ENCODE data around the gene EPB42.
"Not testable (repeated sequence)": the region's sequence is repeated elsewhere in the genome, so short reads cannot be mapped to it uniquely, and the experiment has no call there.

Gene EPB42

DNA sequence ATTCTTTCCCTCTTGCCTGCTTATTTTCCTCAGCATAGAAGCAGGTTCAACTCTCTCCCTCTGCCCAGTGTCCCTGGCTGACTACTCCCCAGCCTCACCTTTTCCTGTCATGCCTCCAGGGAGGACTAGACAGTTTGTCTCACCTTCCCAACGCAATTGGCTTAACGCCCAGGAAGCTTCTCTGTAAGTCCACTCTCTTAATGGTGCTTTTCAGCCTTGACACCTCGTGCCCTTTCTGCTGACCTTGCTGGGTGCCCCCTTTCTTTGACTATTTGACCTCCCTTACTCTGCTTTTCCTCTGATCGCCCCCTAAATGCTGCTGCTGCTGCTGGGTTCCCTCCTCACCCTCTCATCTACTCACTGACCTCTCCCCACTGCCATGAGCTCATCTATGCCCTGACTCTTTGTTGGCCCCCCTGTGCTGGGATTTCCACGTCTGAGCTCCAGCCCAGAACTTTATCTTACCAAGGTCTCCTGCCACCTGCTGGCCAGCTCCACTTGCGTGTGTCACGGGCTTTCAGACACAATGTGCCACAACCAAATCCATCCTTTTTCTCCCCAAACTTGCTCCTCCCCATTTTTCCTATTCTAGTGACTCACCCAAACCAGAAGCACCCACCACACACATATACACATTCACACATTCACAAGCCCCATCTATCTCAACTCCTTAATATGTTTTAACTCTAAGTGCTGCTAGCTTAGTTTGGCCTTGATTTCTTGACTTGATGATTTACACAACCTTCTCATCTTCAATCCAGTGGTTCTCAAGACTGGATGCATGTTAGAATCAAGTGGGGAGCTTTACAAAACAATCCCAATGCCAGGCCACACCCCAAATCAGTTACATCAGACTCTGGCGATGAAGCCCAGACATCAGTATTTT lies 16.6 kb downstream of the EPB42 start:
- Histone ChIP-seq H3K27me3 (ENCODE audit: control insufficient read depth in 1 of 2, insufficient read depth in 2 of 2, low read length in 2 of 2) (no peaks in the 10 kb centered on the region), H3K9ac (ENCODE audit: low read depth in 1 of 2, low read length in 2 of 2) (no peak overlapping the region)

GRCh38 chr15:43199945-43200488 lies 20.8 kb downstream of the EPB42 start:
- H3K4me3 ChIP-seq (ENCODE audit: low read depth in 1 of 2, low read length in 2 of 2): no peak overlapping the region
- H3K9me3 ChIP-seq (ENCODE audit: control insufficient read depth in 1 of 2, low read length in 2 of 2): no peaks in the 10 kb centered on the region
- H3K27me3 ChIP-seq (ENCODE audit: control insufficient read depth in 1 of 2, insufficient read depth in 2 of 2, low read length in 2 of 2): no peaks in the 10 kb centered on the region
- H3K4me1 ChIP-seq (ENCODE audit: control insufficient read depth in 1 of 2, insufficient read depth in 2 of 2, low read length in 2 of 2): no peaks in the 10 kb centered on the region
- H3K36me3 ChIP-seq (ENCODE audit: control insufficient read depth in 1 of 2, insufficient read depth in 2 of 2, low read length in 2 of 2): peaks cover 17 to 22% of the 10 kb centered on the region in 2 donors
- no peak overlapping the region for H3K27ac ChIP-seq (ENCODE audit: low read depth, low read length)
- no peak overlapping the region for H3K9ac ChIP-seq (ENCODE audit: low read depth in 1 of 2, low read length in 2 of 2)

More for the DNA sequence above, 16.6 kb downstream of the EPB42 start:
- H3K36me3 ChIP-seq (ENCODE audit: control insufficient read depth in 1 of 2, insufficient read depth in 2 of 2, low read length in 2 of 2): no peaks in the 10 kb centered on the region
- H3K4me1 ChIP-seq (ENCODE audit: control insufficient read depth in 1 of 2, insufficient read depth in 2 of 2, low read length in 2 of 2): no peaks in the 10 kb centered on the region
- no peaks in the 10 kb centered on the region for H3K9me3 ChIP-seq (ENCODE audit: control insufficient read depth in 1 of 2, low read length in 2 of 2)
- H3K4me3 ChIP-seq (ENCODE audit: low read depth in 1 of 2, low read length in 2 of 2): no peak overlapping the region
- H3K27ac ChIP-seq (ENCODE audit: low read depth, low read length): no peak overlapping the region

DNA sequence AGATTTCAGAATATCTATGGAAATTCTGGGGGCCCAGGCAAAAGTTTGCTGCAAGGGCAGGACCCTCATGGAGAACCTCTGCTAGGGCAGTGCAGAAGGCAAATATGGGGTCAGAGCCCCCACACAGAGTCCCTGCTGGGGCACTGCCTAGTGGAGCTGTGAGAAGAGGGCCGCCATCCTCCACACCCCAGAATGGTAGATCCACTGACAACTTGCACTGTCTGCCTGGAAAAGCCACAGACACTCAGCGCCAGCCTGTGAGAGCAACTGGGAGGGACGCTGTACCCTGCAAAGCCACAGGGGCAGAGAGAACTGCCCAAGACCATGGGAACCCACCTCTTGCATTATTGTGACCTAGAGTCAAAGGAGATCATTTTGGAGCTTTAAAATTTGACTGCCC lies 21.8 kb downstream of the EPB42 start:
- no peak overlapping the region for H3K4me3 ChIP-seq (ENCODE audit: low read depth in 1 of 2, low read length in 2 of 2)
- H3K9ac ChIP-seq (ENCODE audit: low read depth in 1 of 2, low read length in 2 of 2): no peak overlapping the region
- peaks cover 26 to 31% of the 10 kb centered on the region in 2 donors for H3K36me3 ChIP-seq (ENCODE audit: control insufficient read depth in 1 of 2, insufficient read depth in 2 of 2, low read length in 2 of 2)
- no peaks in the 10 kb centered on the region for H3K27me3 ChIP-seq (ENCODE audit: control insufficient read depth in 1 of 2, insufficient read depth in 2 of 2, low read length in 2 of 2)
- H3K9me3 ChIP-seq (ENCODE audit: control insufficient read depth in 1 of 2, low read length in 2 of 2): no peaks in the 10 kb centered on the region
- no peak overlapping the region for H3K27ac ChIP-seq (ENCODE audit: low read depth, low read length)
- no peaks in the 10 kb centered on the region for H3K4me1 ChIP-seq (ENCODE audit: control insufficient read depth in 1 of 2, insufficient read depth in 2 of 2, low read length in 2 of 2)

- not testable (repeated sequence) for H3K27me3 ChIP-seq (ENCODE audit: control insufficient read depth in 1 of 2, insufficient read depth in 2 of 2, low read length in 2 of 2); H3K4me1 ChIP-seq (ENCODE audit: control insufficient read depth in 1 of 2, insufficient read depth in 2 of 2, low read length in 2 of 2); H3K9me3 ChIP-seq (ENCODE audit: control insufficient read depth in 1 of 2, low read length in 2 of 2); H3K9ac ChIP-seq (ENCODE audit: low read depth in 1 of 2, low read length in 2 of 2); H3K4me3 ChIP-seq (ENCODE audit: low read depth in 1 of 2, low read length in 2 of 2); H3K27ac ChIP-seq (ENCODE audit: low read depth, low read length)
- peaks cover 26 to 34% of the 10 kb centered on the region in 2 donors for H3K36me3 ChIP-seq (ENCODE audit: control insufficient read depth in 1 of 2, insufficient read depth in 2 of 2, low read length in 2 of 2)
Observed at GRCh38 chr15:43198556-43198955, 22.3 kb downstream of the EPB42 start.

DNA sequence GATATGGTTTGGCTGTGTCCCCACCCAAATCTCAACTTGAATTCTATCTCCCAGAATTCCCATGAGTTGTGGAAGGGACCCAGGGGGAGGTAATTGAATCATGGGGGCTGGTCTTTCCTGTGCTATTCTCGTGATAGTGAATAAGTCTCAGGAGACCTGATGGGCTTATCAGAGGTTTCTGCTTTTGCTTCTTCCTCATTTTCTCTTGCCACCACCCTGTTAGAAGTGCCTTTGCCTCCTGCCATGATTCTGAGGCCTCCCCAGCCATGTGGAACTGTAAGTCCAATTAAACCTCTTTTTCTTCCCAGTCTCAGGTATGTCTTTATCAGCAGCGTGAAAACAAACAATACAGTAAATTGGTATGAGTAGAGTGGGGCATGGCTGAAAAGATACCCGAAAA lies 23.0 kb downstream of the EPB42 start:
- H3K27me3 ChIP-seq (ENCODE audit: control insufficient read depth in 1 of 2, insufficient read depth in 2 of 2, low read length in 2 of 2); H3K4me3 ChIP-seq (ENCODE audit: low read depth in 1 of 2, low read length in 2 of 2); H3K27ac ChIP-seq (ENCODE audit: low read depth, low read length); H3K9ac ChIP-seq (ENCODE audit: low read depth in 1 of 2, low read length in 2 of 2); H3K9me3 ChIP-seq (ENCODE audit: control insufficient read depth in 1 of 2, low read length in 2 of 2); H3K4me1 ChIP-seq (ENCODE audit: control insufficient read depth in 1 of 2, insufficient read depth in 2 of 2, low read length in 2 of 2): not testable (repeated sequence)
- H3K36me3 ChIP-seq (ENCODE audit: control insufficient read depth in 1 of 2, insufficient read depth in 2 of 2, low read length in 2 of 2): peaks cover 28 to 41% of the 10 kb centered on the region in 2 donors

DNA sequence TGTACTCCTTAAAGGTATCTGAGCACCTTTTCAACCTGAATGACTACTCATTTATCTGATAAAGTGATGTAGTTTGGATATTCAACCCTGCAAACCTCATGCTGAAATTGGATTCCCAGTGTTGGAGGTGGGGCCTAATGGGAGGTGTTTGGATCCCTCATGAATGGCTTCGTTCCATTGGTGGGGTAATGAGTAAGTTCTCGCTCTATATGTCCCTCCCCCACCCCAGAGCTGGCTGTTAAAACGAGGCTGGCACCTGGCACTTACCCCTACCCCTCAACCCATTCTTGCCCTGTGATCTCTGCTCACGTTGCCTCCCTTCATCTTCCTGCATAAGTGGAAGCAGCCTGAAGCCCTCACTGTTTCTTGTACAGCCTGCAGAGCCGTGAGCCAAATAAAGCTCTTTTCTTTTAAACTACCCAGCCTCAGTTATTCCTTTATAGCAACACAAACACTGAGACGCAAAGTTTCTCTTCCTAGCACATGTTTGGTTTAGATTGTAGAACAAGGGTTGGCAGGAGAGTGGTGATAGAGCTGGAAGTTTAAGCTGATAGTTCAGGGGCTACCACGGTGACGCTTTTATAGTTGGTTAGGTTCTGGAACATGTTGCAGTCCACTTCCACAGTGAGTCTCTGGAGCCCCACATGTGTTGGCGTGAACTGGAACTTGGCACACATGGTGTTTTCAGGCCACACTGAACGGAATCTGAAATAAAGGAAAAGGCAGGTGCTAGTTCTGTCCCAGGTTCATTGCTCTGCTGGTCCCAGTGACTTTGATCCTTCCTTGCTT lies 23.9 kb downstream of the EPB42 start:
- Histone ChIP-seq H3K27ac (ENCODE audit: low read depth, low read length) (no peak overlapping the region), H3K27me3 (ENCODE audit: control insufficient read depth in 1 of 2, insufficient read depth in 2 of 2, low read length in 2 of 2) (no peaks in the 10 kb centered on the region), H3K36me3 (ENCODE audit: control insufficient read depth in 1 of 2, insufficient read depth in 2 of 2, low read length in 2 of 2) (peaks cover 36 to 49% of the 10 kb centered on the region in 2 donors)

DNA sequence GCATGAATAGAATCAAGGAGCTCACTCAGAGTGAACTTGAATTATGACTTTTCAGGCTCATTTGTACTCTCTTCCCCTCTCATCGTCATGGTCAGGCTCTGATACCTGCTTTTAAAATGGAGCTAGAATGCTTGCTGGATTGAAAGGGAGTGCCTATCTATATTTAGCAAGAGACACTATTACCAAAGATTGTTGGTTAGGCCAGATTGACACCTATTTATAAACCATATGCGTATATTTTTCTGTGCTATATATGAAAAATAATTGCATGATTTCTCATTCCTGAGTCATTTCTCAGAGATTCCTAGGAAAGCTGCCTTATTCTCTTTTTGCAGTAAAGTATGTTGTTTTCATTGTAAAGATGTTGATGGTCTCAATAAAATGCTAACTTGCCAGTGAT lies 26.0 kb downstream of the EPB42 start:
- no peaks in the 10 kb centered on the region for H3K4me1 ChIP-seq (ENCODE audit: control insufficient read depth in 1 of 2, insufficient read depth in 2 of 2, low read length in 2 of 2)
- H3K27ac ChIP-seq (ENCODE audit: low read depth, low read length): no peak overlapping the region
- no peaks in the 10 kb centered on the region for H3K27me3 ChIP-seq (ENCODE audit: control insufficient read depth in 1 of 2, insufficient read depth in 2 of 2, low read length in 2 of 2)
- H3K4me3 ChIP-seq (ENCODE audit: low read depth in 1 of 2, low read length in 2 of 2): no peak overlapping the region
- H3K9ac ChIP-seq (ENCODE audit: low read depth in 1 of 2, low read length in 2 of 2): no peak overlapping the region
- H3K36me3 ChIP-seq (ENCODE audit: control insufficient read depth in 1 of 2, insufficient read depth in 2 of 2, low read length in 2 of 2): peaks cover 50 to 71% of the 10 kb centered on the region in 2 donors
- H3K9me3 ChIP-seq (ENCODE audit: control insufficient read depth in 1 of 2, low read length in 2 of 2): no peaks in the 10 kb centered on the region

More for the DNA sequence above, 23.9 kb downstream of the EPB42 start:
- no peaks in the 10 kb centered on the region for H3K9me3 ChIP-seq (ENCODE audit: control insufficient read depth in 1 of 2, low read length in 2 of 2)
- H3K4me3 ChIP-seq (ENCODE audit: low read depth in 1 of 2, low read length in 2 of 2): no peak overlapping the region
- H3K4me1 ChIP-seq (ENCODE audit: control insufficient read depth in 1 of 2, insufficient read depth in 2 of 2, low read length in 2 of 2): no peaks in the 10 kb centered on the region
- H3K9ac ChIP-seq (ENCODE audit: low read depth in 1 of 2, low read length in 2 of 2): no peak overlapping the region

DNA sequence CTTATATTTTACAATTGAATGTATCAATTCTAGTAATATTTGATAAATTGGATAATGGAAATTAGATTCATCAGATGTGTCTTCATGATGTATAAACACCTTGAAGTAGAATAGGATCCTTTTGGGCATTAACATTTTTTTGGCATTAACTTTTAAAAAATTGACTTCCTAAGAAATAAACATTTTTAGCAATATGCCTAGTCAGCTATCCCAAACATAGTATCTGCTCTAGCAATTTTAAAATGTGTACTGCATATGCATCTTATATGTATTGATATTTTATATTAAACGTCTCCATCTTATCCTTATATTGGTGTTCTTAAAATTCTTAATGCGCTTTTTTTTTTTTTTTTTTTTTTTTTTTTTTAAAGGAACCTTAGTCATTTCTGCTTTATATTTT lies 27.1 kb downstream of the EPB42 start:
- H3K9me3 ChIP-seq (ENCODE audit: control insufficient read depth in 1 of 2, low read length in 2 of 2): no peaks in the 10 kb centered on the region
- H3K9ac ChIP-seq (ENCODE audit: low read depth in 1 of 2, low read length in 2 of 2): no peak overlapping the region
- H3K4me1 ChIP-seq (ENCODE audit: control insufficient read depth in 1 of 2, insufficient read depth in 2 of 2, low read length in 2 of 2): no peaks in the 10 kb centered on the region
- H3K4me3 ChIP-seq (ENCODE audit: low read depth in 1 of 2, low read length in 2 of 2): no peak overlapping the region
- H3K27ac ChIP-seq (ENCODE audit: low read depth, low read length): no peak overlapping the region
- H3K27me3 ChIP-seq (ENCODE audit: control insufficient read depth in 1 of 2, insufficient read depth in 2 of 2, low read length in 2 of 2): no peaks in the 10 kb centered on the region
- H3K36me3 ChIP-seq (ENCODE audit: control insufficient read depth in 1 of 2, insufficient read depth in 2 of 2, low read length in 2 of 2): peaks cover 57 to 78% of the 10 kb centered on the region in 2 donors

DNA sequence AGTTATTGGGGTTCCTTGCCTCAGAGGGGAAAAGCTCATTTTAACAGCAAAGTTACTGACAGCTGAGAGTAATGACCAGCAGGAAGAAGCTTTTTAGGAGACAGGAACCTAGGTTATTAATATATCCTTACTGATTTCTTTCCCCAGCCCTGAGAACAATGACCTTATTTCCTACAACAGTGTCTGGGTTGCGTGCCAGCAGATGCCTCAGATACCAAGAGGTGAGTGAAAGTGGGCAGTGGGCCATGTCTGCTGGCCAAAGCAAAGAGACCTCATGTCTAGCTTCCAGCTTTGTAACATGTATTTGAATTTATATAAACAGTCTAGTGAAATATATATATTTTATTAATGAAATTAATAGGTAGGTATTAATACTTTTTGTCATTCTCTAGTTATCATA lies 30.6 kb downstream of the EPB42 start:
- H3K36me3 ChIP-seq (ENCODE audit: control insufficient read depth in 1 of 2, insufficient read depth in 2 of 2, low read length in 2 of 2): peaks cover 41 to 58% of the 10 kb centered on the region in 2 donors
- no peaks in the 10 kb centered on the region for H3K4me1 ChIP-seq (ENCODE audit: control insufficient read depth in 1 of 2, insufficient read depth in 2 of 2, low read length in 2 of 2)

DNA sequence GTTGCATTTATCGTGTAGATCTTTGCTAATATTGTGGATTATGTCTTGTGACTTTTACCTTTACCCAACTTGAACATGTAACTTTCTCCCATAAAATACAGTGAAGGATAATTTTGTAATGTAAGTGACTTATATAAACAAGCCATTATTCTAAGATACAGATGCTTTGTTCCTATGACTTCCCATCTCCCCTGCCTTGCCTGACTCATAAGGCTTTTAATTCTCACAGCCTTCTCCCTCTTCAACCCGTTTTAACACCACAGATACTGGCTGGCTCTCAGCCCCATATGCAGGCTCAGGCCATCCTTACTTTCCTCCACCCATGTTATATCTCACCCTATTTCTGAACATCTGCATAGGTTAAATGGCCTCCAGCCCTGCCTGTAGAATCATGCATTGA lies 31.5 kb downstream of the EPB42 start:
- no peak overlapping the region for H3K27ac ChIP-seq (ENCODE audit: low read depth, low read length)
- no peaks in the 10 kb centered on the region for H3K27me3 ChIP-seq (ENCODE audit: control insufficient read depth in 1 of 2, insufficient read depth in 2 of 2, low read length in 2 of 2)
- no peaks in the 10 kb centered on the region for H3K9me3 ChIP-seq (ENCODE audit: control insufficient read depth in 1 of 2, low read length in 2 of 2)
- no peak overlapping the region for H3K9ac ChIP-seq (ENCODE audit: low read depth in 1 of 2, low read length in 2 of 2)
- peaks cover 0 to 4% of the 10 kb centered on the region in 2 donors for H3K4me1 ChIP-seq (ENCODE audit: control insufficient read depth in 1 of 2, insufficient read depth in 2 of 2, low read length in 2 of 2)
- H3K36me3 ChIP-seq (ENCODE audit: control insufficient read depth in 1 of 2, insufficient read depth in 2 of 2, low read length in 2 of 2): peaks cover 33 to 54% of the 10 kb centered on the region in 2 donors
- no peak overlapping the region for H3K4me3 ChIP-seq (ENCODE audit: low read depth in 1 of 2, low read length in 2 of 2)

More for the DNA sequence above, 30.6 kb downstream of the EPB42 start:
- Histone ChIP-seq H3K4me3 (ENCODE audit: low read depth in 1 of 2, low read length in 2 of 2) (no peak overlapping the region), H3K9me3 (ENCODE audit: control insufficient read depth in 1 of 2, low read length in 2 of 2) (no peaks in the 10 kb centered on the region), H3K27ac (ENCODE audit: low read depth, low read length) (no peak overlapping the region), H3K9ac (ENCODE audit: low read depth in 1 of 2, low read length in 2 of 2) (no peak overlapping the region), H3K27me3 (ENCODE audit: control insufficient read depth in 1 of 2, insufficient read depth in 2 of 2, low read length in 2 of 2) (no peaks in the 10 kb centered on the region)
